ENCODE results near the gene NOTCH1.

DNA sequence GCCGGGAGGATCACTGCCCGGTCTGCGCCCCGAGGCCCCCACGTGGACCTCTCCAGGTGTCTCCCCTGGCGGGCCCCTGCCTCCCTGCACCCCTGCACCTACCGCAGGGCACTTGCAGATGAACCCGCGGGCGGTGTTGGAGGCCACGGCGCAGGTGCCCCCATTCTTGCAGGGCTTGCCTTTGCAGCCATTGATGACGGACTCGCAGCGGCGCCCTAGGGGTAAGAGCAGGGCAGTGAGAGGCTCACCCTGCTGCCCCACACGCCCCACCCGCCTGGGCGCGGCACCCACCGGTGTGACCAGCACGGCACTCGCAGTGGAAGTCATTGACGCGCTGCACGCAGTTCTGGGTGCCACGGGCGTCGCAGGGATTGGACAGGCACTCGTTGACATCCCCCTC is 39.4 kb downstream of the NOTCH1 start:
- TF ChIP-seq, protein P1, sequence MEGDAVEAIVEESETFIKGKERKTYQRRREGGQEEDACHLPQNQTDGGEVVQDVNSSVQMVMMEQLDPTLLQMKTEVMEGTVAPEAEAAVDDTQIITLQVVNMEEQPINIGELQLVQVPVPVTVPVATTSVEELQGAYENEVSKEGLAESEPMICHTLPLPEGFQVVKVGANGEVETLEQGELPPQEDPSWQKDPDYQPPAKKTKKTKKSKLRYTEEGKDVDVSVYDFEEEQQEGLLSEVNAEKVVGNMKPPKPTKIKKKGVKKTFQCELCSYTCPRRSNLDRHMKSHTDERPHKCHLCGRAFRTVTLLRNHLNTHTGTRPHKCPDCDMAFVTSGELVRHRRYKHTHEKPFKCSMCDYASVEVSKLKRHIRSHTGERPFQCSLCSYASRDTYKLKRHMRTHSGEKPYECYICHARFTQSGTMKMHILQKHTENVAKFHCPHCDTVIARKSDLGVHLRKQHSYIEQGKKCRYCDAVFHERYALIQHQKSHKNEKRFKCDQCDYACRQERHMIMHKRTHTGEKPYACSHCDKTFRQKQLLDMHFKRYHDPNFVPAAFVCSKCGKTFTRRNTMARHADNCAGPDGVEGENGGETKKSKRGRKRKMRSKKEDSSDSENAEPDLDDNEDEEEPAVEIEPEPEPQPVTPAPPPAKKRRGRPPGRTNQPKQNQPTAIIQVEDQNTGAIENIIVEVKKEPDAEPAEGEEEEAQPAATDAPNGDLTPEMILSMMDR (conservative IDR thresholded peaks at IDR 0.05; ENCODE audit: low read length): no peak
- TF ChIP-seq EZH2phosphoT487 (IDR thresholded peaks at IDR 0.05; ENCODE audit: borderline replicate concordance, low read depth, low read length): no peak
